ENCODE data around the gene OR1M1.
"Not testable (repeated sequence)": the region's sequence is repeated elsewhere in the genome, so short reads cannot be mapped to it uniquely, and the experiment has no call there.

The OR1M1 gene

DNA sequence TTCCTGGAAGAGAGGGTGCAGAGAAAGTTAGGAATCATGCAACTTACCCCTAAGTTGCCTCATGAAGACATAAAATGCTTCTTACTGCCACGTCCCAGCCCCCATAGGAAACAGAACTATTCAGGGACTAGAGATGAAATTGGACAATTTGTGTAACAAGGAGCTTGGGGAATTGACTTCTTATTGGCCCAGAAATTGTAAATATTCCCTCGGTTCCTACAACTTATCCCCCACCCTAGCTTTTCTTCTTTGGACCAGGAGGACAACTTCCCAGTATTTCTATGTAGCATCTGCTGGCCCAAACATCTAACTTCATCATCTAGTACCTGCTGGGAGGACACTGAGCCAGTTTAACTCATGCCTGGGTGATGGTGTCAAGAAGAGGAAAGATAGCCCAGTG is at the start of gene OR1M1:
OR1M1 (plus strand) TSS at position 301 of the 400 bp plus-strand sequence. CDS start 6,184 bp downstream, outside the sequence.
- no peak for DNase-seq

GRCh38 chr19:9037400-9038062 is 49.3 kb upstream of the OR1M1 start:
- DNase-seq: no peak

DNA sequence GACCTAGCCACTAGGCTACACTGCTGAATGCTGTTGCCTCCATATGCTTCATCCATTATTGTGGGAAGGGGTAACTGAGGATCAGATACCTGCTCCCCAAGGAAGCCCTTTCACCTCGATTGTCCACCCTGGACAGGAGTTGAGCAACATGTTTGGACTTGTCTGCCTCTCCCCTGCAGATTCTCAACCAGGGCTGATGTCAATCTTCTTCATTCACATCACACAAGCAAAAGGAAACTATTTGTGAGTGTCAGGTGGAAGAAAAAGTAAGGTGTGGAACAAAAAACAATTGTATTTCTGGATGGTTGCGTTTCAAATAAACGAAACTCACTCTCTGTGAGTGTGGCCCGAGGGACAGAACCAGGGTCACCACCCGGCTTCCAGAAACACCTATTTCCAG is 47.1 kb upstream of the OR1M1 start:
- no peak for DNase-seq

DNA sequence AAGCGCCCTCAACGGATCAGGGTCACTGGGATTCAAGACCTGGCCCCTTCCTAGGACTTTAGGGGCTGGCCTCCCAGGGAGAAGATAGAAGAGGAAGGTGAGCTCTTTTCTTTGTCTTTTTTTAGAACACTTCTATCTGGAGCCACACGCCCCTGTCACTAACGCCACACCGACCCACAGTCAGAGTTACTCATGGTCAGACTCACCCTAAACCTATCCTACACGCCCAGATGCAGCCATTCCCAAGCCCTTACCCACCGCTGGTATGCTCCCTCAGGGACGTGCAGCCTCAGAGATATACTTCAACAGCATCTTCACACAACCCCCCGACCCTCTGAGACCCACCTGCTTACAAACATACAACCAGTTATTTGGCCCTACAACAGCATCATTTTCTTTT is 46.7 kb upstream of the OR1M1 start:
- no peak for DNase-seq

DNA sequence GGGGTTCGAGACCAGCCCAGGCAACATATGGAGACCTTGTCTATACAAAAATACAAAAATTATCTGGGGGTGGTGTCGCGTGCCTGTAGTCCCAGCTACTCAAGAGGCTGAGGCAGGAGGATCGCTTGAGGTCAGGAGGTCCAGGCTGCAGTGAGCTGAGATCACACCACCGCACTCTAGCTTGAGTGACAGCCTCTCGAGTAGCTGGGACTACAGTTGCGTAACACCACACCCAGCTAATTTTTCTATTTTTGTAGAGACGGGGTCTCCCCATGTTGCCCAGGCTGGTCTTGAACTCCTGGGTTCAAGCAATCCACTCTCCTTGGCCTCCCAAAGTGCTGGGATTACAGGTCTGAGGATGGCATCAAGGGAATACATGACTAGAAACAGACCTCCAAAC is 45.8 kb upstream of the OR1M1 start:
- DNase-seq: no peak

DNA sequence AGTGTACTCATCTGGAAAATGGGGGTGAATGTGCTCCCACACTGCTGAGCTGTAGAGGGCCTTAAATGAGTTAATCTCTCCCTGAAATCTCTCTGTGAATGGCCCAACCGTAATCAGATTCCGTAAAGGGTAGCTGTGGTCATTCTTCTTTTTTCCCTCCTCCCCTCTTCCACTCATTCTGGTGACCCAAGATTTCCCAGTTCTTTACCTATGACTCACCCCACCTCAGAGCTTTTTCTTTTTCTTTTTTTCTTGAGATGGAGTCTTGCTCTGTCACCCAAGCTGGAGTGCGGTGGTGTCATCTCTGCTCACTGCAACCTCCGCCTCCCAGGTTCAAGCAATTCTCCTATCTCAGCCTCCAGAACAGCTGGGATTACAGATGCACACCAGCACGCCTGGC is 43.3 kb upstream of the OR1M1 start:
- DNase-seq: no peak

DNA sequence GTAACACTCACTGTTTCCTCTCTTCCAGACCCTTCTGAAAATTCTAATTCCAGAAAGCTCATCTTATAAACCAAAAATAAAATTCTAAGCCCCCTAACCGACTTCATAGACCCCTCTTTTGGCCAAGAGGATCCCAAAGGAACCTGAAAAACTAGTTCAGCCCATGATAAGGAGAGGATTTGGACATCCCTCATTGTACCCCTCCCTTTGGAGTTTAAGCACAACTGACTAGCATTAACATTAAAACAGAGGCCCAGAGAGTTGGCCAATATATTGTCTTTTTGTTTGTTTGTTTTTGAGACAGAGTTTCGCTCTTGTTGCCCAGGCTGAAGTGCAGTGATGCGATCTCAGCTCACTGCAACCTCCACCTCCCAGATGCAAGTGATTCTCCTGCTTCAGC is 42.4 kb upstream of the OR1M1 start:
- DNase-seq: no peak

GRCh38 chr19:9046694-9047093 is 40.2 kb upstream of the OR1M1 start:
- no peak for DNase-seq

GRCh38 chr19:9052894-9053293 is 34.0 kb upstream of the OR1M1 start:
- DNase-seq: no peak

GRCh38 chr19:9053674-9054073 is 33.2 kb upstream of the OR1M1 start:
- not testable (repeated sequence) for DNase-seq

GRCh38 chr19:9054207-9054606 is 32.7 kb upstream of the OR1M1 start:
- DNase-seq: no peak

DNA sequence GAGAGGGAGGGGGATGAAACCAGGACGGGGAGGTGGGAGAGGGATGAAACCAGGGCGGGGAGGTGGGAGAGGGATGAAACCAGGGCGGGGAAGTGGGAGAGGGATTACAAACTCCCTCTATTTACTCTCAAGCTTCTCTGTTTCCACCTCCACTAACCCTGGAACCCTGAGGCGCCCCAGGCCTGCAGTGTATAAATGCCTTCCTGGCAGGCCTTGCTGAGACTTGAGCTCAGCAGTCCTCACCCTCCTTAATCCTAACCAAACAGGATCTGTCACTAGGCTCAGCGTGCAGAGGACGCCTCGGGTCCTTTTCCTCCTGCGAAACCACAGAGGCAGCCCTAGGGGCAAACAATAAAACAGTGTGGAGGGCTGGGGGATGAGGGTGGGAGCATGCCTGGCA is 32.1 kb upstream of the OR1M1 start:
- DNase-seq: no peak

DNA sequence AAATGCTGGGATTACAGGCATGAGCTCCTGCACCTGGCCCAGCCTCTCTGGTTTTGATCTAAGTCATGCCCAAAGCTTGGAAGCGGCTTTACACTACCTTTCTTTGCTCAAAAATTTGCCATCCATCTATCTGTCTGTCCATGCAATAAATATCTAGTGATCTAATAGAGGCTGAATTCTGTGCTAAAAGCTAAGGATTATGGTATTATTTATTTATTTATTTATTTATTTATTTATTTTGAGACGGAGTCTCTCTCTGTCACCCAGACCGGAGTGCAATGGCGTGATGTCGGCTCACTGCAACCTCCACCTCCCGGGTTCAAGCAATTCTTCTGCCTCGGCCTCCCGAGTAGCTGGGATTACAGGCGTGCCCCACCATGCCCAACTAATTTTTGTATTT is 30.7 kb upstream of the OR1M1 start:
- DNase-seq: not testable (repeated sequence)

DNA sequence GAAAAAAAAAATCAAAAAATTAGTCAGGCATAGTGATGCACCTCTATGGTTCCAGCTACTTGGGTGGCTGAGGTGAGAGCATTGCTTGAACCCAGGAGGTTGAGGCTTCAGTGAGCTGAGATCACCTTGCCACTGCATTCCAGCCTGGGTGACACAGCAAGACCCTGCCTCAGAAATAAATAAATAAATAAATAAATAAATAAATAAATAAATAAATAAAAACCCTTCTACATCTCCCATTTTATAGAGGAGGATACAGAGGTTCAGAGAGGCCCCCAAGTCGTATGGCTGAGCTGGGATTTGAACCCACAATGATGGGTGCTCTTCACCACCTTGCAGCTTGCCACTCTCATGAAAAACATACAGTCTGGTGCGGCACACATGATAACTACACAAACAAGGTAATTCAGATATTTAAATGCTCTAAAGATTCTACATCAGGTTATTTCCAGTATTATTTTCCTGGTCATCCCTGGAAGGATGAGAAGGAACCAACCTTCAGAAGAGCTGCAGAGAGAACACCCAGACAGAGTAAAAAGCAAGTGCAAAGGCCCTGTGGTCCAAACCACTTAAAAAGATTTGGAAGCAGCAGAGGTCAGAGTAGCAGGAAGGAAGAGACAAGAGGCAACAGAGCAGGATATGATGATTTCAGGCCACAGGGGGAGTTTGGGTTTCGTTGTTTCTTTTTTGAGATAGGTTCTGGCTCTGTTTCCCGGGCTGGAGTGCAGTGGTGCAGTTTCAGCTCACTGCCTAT is 29.2 kb upstream of the OR1M1 start:
- DNase-seq: no peak

- no peak for DNase-seq
Measured at GRCh38 chr19:9058905-9059667, 27.8 kb upstream of the OR1M1 start.

DNA sequence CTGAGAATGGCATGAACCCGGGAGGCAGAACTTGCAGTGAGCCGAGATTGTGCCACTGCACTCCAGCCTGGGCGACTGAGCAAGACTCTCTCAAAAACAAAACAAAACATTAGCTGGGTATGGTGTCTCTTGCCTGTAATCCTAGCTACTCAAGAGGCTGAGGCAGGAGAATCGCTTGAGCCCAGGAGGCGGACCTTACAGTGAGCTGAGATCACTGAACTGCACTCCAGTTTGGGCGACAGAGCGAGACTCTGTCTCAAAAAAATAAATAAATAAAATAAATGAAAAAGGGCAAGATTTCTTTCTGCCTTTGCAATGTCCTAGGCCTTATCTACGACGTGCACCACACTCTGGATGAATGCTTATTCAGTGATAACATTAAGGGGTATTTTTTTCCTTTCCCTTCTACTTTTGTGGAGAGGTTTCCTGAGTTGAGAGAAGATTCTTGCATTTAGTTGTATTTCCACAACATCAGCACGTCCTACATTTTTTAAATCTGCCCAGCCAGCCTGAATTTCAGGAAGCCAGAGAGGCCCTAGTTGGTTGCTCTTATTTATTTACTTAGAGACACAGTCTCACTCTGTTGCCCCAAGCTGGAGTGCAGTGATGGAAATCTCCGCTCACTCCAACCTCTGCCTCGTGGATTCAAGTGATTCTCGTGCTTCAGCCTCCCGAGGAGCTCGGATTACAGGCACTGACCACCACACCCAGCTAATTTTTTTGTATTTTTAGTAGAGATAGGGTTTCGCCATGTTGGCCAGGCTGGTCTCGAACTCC is 26.1 kb upstream of the OR1M1 start:
- no peak for DNase-seq

DNA sequence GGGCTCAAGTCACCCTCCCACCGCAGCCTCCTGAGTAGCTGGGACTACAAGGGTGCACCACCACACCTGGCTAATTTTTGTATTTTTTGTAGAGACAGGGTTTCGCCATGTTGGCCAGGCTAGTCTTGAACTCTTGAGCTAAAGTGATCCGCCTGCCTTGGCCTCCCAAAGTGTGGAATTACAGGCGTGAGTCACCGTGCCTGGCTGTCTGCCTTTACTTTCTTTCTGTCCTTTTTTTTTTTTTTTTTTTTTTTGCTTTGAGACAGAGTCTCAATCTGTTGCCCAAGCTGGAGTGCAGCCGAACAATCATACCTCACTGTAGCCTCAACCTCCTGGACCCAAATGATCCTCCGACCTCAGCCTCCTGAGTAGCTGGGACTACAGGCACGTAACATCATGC is 25.0 kb upstream of the OR1M1 start:
- no peak for DNase-seq

DNA sequence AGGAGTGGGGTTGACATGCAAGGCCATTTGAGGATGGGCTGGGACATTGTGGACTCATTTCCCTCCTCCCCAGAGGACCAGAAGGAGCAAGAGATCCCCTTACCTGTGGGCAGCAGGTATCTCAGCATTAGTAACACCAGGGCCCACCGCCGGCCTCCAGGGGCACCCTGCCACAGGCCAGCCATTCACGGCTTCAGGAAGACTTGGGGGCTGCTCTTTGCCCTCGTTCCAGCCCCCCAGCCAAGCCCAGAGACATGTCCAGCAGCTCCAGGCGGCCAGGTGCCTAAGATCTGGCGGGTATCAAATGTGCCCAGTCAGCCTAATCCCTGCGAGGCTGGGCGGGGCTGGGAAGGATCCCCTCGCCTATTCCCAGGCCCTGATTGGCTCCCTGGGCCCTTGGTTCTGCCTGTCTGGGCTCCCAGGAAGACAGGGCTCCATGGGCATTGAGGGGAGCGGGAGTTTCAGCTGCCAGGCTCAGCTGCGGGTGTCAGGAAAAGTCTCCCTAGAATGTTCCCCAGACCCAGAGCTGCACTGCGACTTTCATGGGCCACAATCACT is 21.3 kb upstream of the OR1M1 start:
- no peak for DNase-seq

DNA sequence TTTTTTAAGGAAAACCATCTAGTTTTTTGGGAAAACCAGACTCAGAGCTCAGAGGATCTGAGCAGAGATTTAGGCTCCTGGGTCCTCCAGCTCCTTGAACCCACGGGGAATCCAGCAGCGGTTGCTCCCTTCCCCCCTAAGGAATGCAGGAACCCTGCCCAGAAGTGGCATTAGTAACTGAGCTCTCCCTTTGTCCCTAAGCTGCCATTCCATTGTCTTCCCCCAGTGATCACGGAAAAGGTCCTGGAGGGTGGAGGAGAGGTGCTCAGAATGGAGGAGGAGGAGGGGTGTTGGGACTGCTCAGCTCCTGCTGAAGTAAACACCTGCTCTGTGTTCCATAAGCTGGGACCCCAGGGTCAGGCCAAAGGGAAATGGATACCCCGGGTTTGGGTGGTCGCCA is 16.8 kb upstream of the OR1M1 start:
- no peak for DNase-seq

GRCh38 chr19:9071720-9072119 is 15.1 kb upstream of the OR1M1 start:
- DNase-seq: not testable (repeated sequence)

DNA sequence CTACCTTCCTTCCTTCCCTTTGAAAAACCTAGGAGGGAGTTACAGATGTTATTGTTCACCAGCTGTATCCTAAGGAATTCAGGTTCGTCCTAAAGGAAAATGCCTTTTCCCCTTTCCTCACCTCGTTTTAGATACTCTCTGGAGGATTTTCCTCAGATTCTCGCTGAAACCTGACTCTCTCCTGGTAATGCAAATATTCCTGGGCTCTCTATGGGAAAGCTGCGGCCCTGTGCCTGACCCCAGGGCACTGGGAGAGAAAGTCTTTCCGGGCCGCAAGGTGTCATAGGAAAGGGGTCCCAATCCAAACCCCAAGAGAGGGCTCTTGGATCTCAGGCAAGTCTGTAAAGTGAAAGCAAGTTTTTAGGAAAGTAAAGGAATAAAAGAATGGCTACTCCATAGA is 13.1 kb upstream of the OR1M1 start:
- DNase-seq: no peak

GRCh38 chr19:9075064-9075949 is 11.6 kb upstream of the OR1M1 start:
- DNase-seq: no peak
